NCI-H748 (cell line): ENCODE measurements around the gene CCDC178.

Source experiments
- DNase-seq: peaks from one replicate; lab custom pipeline; 2025; ENCODE audit not compliant: unreplicated experiment; lab: John Stamatoyannopoulos, UW

Gene CCDC178

DNA sequence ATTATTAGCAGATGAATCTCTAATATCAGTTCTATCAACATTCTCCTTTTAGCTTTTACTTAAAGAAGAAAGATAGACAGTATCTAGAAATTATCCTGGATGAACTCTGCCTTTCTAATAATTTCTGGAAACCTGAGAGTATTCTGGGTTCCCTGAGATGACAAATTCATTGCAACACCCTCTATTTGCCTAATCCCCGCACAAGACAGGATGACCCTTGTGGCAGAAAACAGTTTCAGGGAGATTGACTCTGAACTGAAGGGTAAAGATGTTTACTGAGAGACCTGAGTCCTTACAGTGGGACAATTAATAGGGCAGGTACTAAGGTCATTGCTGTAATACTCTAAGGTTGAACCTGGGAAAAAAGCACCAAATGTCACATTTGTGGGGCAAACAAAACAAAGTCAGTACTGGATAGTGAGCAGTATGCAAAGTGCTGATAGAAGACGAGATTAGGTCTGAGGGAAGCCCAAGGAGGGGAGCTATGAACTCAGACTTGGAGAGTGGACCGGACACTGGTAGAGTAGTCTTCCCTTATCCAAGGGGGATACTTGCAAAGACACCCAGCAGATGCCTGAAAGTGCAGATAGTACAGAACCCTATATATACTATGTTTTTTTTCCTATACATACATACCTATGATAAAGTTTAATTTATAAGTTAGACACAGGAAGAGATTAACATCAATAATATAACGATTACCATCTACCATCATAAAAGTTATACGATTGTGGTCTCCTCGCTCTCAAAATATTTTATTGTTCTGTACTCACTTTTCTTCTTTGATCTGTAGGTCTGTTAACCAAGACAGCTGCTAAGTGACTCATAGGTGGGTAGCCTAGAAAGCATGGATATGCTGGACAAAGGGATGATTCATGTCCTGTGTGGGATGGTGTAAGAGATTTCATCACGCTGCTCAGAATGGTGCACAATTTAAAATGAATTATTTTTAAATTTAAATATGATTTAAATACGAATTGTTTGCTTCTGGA, 519.4 kb downstream of the CCDC178 start:
- DNase-seq: no peak

DNA sequence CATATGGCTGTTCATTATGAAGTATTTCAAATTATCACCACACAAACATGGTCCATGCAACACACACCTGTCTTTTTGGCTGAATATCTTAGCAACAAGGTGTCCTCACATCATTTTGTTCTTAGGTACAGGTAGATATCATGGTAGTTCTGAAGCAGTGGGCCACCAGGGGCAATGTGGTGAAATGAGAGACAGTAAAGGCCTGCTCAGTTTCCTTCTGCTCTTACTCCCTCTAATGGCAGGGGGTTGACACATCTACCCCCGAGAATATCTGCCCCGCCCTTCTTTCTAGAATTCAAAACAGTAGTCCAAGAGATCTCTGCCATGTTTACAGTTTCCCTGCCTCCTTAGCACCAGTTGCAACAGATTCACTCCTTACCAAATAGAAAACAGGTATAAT, 520.7 kb downstream of the CCDC178 start:
- peak; percentile 89 for DNase-seq

GRCh38 chr18:32918692-32919250, 521.8 kb downstream of the CCDC178 start:
- DNase-seq: no peak

GRCh38 chr18:32915516-32915915, 525.0 kb downstream of the CCDC178 start:
- DNase-seq: no peak

DNA sequence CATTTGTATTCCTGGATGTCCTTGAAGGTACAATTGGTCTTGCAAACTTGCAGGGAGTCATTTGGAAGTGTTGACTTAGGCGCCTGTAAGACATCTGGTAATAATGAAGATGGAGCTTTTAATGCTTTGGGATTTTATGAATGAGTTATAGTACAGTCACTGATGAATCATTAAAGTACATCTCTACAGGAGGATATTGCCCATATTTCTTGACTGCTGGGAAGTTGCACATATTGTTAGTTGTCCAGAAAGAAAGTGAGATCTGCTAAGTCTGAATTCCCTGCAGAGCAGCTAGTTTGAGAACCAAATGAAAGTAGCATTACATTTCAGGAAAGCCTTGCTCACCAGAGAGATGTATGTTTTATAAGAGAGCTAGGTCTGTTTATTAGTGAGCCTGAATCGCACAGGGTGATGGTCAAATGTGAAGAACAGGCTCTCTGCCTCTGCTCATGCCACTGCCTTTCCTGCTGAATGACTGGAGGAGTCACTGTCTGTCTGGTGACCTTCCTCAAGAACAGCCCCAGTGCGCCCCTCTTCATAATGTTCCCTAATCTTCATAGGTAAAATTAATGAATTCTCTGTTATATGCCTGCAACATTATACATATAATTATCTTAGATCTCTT, 528.7 kb downstream of the CCDC178 start:
- no peak for DNase-seq

DNA sequence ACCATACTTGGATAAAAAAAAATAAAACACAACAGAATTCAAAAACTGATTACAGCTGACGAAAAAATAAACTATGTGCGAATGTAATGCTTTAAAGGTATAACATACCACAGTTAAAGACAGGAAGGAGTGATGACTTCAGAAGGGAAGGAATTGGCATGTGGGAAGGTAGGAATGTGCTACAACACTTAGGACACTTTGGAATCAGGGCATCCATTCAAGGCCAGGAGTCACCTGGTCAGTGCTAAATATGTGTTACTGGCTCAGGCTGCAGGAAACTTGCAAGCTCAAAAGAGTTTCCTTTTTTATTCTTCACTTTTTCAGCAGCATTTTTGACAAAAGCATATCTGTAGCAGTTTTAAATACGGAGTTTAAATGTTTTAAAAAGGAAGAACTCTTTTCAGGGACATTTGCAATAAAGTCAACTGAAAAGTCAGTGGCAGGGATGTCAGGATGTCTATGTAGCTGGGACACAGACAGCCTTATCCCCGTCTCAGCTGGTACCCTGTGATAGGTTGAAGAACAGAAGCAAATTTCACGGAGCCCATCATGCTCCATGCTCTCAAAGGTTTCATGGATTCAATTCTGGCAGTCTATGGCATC, 529.7 kb downstream of the CCDC178 start:
- no peak for DNase-seq

GRCh38 chr18:32909798-32910561, 530.5 kb downstream of the CCDC178 start:
- peak; percentile 42 for DNase-seq

GRCh38 chr18:32908424-32908805, 532.1 kb downstream of the CCDC178 start:
- DNase-seq: no peak

DNA sequence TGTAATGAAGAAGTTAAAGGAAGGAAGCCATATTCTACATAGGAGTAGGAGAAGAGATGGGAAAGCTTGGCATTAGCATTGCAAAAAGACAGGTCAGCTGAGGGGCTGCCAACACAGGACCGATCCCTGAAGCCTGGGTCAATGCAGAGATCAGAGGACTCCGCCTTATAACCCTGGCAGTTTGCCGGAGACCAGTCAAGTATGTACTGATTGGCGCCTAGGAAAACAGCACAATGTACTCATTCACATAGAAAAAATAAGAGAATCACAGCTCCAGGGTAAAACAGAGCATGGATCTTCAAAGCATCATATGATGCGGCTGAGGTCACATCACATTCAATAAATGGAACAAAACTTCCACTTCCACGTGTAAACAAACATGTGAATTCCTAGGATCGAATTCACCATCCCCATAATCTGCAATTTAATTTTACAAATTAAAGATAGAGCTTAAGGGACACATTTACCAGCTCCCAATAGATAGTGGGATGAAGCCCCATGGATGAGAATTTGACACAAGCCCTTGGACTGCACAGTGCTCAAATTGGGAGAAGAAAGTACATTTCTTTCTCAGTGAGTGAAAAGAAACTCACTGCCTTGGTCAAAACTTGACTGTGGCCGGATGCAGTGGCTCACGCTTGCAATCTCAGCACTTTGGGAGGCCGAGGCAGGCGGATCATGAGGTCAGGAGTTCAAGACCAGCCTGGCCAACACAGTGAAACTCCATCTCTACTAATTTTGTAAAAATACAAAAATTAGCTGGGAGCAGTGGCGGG, 532.7 kb downstream of the CCDC178 start:
- DNase-seq: peak; percentile 22

GRCh38 chr18:32907311-32907585, 533.3 kb downstream of the CCDC178 start:
- no peak for DNase-seq

DNA sequence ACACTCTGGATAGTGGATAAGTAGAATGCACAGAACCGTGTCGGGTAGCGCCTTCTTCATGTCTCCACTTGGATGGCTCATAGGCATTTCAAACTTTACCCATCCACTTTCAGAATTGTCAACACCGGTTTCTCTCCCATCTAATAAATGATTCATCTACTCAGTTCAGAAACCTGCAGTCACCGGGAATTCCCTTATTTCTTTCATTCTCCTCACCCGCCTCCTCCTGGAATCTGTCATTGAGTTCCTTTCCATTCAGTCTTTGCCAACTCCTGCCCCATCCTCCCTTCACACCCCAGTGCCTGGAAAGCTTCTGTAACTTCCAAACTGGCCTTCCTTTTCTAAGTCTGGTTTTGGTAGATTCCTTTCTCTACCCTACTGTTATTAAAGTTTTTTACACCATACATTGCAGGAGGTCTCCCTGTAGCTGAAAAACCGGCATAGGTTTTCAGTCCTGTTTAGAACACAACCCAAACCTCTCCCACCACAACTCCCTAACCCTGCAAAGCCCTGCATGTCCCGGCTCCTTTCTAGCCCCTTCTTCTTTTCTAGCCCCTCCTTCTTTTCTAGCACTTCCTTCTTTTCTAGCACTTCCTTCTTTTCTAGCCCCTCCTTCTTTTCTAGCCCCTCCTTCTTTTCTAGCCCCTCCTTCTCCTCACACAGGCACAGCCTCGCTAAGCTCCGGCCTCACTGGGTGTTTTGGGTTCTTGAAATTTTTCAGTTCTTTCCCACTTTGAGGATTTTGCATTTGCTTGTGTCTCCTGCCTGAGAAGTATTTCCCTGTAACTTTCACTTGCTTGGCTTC, 533.8 kb downstream of the CCDC178 start:
- no peak for DNase-seq

GRCh38 chr18:32905651-32906050, 534.9 kb downstream of the CCDC178 start:
- DNase-seq: no peak

DNA sequence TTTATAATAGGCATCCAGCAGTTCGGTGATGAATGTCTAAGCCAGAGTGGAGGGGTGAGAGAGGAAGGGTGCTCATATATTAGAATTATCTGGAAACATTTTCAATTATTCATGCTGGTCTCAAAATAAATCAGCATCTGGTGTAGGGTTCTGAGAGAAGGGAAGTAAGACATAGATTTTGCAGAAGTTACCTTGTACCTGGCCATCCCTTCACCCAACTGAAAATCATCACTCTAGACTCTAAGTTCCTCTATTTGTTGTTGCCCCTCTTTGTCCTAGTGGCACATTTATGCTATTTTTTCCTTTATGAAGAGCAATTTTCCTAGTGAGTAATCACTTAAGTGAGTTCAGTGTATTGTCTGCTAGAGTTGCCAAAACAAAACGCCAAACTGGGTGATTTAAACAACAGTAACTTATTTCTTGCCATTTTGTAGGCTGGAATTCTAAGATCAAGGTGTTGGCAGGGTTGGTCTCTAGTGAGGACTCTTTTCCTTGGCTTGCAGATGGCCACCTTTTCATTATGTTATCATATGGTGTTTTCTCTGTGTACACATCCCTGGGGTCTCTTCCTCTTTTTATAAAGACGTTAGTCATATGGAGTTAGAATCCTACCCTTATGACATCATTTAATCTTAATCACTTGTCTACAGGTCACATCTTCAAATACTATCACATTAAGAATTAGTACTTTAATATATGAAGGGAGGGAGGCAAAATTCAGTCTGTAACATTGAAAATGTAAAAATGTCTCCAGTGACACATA, 537.8 kb downstream of the CCDC178 start:
- DNase-seq: no peak

DNA sequence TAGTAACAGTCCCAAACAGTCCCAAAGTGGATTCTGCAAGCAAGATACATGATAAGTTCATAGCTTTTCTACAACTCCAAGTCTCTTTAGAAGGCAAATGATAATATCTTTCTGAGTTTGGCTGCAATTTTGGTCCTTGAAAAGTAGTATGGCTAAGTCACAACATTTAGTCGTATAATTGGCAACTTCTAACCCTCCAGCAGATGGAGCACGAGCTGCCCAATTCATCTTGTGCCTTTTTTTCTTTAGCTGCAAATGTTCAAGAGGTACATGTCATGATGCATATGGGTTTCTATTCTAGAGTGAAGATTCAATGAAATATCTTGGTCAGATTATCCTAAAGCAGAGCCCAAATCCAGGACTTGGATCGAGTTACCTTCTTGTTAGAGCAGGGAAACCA, 540.7 kb downstream of the CCDC178 start:
- DNase-seq: peak; percentile 33

DNA sequence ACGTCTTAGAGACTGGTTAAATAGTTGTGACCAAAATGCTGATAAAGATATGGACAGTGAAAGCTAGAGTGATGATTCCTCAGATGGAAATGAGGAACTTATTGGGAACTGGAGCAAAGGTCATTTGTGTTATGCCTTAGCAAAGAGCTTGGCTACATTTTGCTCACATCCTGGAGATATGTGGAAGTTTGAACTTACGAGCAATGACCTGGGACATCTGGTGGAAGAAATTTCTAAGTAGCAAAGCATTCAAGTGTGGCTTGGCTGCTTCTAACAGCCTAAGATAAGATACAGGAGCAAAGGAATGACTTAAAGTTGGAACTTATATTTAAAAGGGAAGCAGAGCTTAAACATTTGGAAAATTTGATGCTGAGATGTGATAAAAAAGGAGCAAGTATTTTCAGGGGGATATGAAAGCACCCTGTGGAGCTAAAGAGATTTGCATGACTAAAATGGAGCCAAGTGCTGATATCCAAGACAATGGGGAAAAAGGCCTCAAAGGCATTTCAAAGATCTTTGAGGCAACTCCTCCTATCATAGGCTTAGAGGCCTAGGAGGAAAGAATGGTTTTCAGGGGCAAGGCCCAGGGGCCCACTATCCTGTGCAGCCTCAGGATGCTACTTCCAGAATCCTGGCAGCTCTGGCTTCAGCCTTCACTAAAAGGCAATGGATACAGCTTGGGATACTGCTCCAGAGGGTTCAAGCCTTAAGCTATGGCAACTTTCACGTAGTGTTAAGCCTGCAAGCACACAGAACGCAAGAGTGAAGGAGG, 543.6 kb downstream of the CCDC178 start:
- no peak for DNase-seq

DNA sequence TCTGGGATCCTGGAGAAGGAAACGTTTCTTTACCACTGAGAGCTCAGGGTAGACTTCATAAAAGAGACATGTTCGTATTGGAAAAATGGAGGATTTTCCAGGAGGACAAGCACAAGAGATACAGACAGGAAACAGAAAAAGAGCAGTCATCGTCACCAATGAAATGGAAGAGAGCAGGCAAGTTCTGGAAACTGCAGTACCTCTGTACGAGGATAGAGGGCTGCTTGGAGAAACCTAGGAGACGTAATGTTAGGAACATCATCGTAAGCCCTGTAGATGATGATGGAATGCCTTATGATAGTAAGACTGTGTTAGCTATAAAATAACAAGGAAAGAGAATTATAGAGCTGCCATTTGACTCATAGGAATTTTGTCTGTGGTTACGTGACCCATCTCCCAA, 546.6 kb downstream of the CCDC178 start:
- DNase-seq: peak; percentile 37

DNA sequence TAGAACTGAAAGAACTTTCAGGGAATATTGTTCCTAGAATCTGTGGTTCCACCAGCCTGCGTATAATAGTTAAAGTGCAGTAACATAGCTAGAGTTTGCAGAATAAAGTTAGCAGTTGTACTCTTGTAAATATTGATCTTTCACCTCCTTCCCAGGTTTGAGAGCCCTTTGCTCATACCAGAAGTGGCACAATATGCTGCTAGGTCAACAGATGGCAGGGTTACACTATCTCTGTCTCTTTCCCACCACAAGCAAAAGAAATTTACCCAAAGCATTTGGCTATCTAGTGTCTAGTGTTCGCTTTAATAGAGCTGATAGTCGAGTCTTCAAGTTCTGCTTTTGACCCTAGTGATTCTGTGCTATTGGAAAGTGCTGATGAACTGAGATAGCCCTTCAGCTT, 548.7 kb downstream of the CCDC178 start:
- no peak for DNase-seq

GRCh38 chr18:32891130-32891529, 549.4 kb downstream of the CCDC178 start:
- no peak for DNase-seq
